Measurements from ENCODE around the gene CADM2.

CADM2 gene

DNA sequence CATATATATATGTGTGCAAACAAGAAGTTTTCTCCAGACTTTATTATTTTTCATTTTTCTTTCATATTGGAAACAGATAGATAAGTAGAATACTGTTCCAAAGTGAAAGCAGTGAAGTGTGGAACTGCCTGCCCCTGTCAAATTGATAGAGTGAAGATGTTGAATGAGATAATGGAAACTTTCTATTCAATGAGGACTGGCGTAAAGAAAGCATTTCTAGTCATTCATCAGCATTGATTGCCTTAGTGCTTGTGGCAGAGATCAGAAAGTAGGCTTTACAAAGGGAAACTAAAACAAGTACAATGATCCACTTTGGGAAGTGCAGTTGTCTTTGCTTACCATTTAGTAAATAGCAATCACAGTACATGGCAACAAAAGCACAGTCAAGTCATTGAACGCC is 300.0 kb downstream of the CADM2 start:
- Histone ChIP-seq H3K4me1 (ENCODE audit: control insufficient read depth in 5 of 5, insufficient read depth in 5 of 5, low read length in 5 of 5) (no peaks in the 10 kb centered on the region), H3K9ac (ENCODE audit: low read length in 5 of 5) (no peak overlapping the region), H3K36me3 (ENCODE audit: control insufficient read depth in 5 of 5, insufficient read depth in 5 of 5, low read length in 5 of 5) (no peaks in the 10 kb centered on the region), H3K27me3 (ENCODE audit: control insufficient read depth in 5 of 5, insufficient read depth in 4 of 5, low read length in 5 of 5) (no peaks in the 10 kb centered on the region), H3K27ac (ENCODE audit: low read depth, low read length) (no peak overlapping the region), H3K4me3 (ENCODE audit: low read depth in 1 of 5, low read length in 5 of 5) (no peak overlapping the region), H3K9me3 (ENCODE audit: control insufficient read depth in 5 of 5, low read length in 5 of 5) (no peaks in the 10 kb centered on the region)

DNA sequence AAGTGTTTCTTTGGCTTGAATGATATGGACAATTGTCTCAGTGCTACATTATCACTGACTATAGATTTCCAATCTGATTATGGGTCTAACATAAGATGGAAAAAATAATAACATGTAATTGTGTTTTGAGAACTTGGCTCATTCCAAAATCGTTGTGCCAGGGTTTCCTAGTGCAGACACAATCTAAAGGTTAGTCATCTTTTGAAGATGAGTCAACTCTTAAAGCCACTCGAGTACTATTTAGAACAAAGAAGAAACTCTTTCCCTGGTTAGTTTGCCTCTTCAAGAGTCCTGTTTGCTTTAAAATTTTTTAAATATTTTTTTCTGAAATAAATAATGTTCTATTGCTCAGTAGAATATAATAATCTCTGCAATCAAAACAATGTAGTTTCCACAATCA is 301.0 kb downstream of the CADM2 start:
- H3K9me3 ChIP-seq (ENCODE audit: control insufficient read depth in 5 of 5, low read length in 5 of 5): no peaks in the 10 kb centered on the region
- H3K4me3 ChIP-seq (ENCODE audit: low read depth in 1 of 5, low read length in 5 of 5): no peak overlapping the region
- no peak overlapping the region for H3K27ac ChIP-seq (ENCODE audit: low read depth, low read length)
- H3K27me3 ChIP-seq (ENCODE audit: control insufficient read depth in 5 of 5, insufficient read depth in 4 of 5, low read length in 5 of 5): no peaks in the 10 kb centered on the region
- no peaks in the 10 kb centered on the region for H3K4me1 ChIP-seq (ENCODE audit: control insufficient read depth in 5 of 5, insufficient read depth in 5 of 5, low read length in 5 of 5)
- no peaks in the 10 kb centered on the region for H3K36me3 ChIP-seq (ENCODE audit: control insufficient read depth in 5 of 5, insufficient read depth in 5 of 5, low read length in 5 of 5)
- no peak overlapping the region for H3K9ac ChIP-seq (ENCODE audit: low read length in 5 of 5)

DNA sequence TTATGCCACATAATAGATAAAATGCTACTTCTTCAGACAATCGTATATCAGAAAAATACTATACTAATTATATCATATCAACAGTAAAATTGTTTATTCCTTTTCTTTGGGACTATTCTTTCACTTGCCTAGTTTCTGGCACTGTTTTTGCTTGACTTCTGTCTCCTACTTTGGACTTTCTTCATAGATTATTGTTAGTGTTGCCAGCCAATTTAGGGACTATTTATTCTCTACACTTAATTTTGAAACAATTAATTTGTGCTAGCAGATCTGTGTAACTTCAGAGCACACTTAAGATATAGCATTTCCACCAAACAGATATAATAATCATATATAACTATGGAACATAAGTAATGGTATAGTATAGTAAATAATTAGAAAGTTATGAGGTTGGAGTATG is 305.6 kb downstream of the CADM2 start:
- Histone ChIP-seq H3K36me3 (ENCODE audit: control insufficient read depth in 5 of 5, insufficient read depth in 5 of 5, low read length in 5 of 5) (no peaks in the 10 kb centered on the region), H3K9me3 (ENCODE audit: control insufficient read depth in 5 of 5, low read length in 5 of 5) (no peaks in the 10 kb centered on the region), H3K27ac (ENCODE audit: low read depth, low read length) (no peak overlapping the region), H3K27me3 (ENCODE audit: control insufficient read depth in 5 of 5, insufficient read depth in 4 of 5, low read length in 5 of 5) (no peaks in the 10 kb centered on the region), H3K4me3 (ENCODE audit: low read depth in 1 of 5, low read length in 5 of 5) (no peak overlapping the region), H3K9ac (ENCODE audit: low read length in 5 of 5) (no peak overlapping the region), H3K4me1 (ENCODE audit: control insufficient read depth in 5 of 5, insufficient read depth in 5 of 5, low read length in 5 of 5) (no peaks in the 10 kb centered on the region)

DNA sequence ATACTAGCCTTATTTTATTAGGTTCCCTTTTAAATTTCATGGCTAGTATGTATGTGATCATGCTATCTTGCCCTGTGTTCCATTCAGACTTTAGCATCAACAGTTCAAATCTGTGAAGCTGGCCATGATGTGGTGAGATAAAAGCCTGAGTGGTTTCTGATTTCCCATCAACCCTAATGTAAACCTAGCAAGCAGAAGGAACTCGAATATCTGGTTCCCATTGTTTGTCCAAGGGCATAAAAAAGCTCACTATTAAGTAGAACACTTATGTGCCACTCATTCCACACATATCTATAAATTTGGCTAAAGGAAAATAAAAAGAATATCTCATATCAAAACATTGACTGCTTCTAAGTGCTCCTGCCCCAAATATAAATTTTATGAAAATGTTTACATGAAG is 311.7 kb downstream of the CADM2 start:
- H3K27me3 ChIP-seq (ENCODE audit: control insufficient read depth in 5 of 5, insufficient read depth in 4 of 5, low read length in 5 of 5): no peaks in the 10 kb centered on the region
- H3K27ac ChIP-seq (ENCODE audit: low read depth, low read length): no peak overlapping the region
- no peaks in the 10 kb centered on the region for H3K9me3 ChIP-seq (ENCODE audit: control insufficient read depth in 5 of 5, low read length in 5 of 5)
- no peaks in the 10 kb centered on the region for H3K36me3 ChIP-seq (ENCODE audit: control insufficient read depth in 5 of 5, insufficient read depth in 5 of 5, low read length in 5 of 5)
- H3K4me3 ChIP-seq (ENCODE audit: low read depth in 1 of 5, low read length in 5 of 5): no peak overlapping the region
- H3K9ac ChIP-seq (ENCODE audit: low read length in 5 of 5): no peak overlapping the region
- no peaks in the 10 kb centered on the region for H3K4me1 ChIP-seq (ENCODE audit: control insufficient read depth in 5 of 5, insufficient read depth in 5 of 5, low read length in 5 of 5)

DNA sequence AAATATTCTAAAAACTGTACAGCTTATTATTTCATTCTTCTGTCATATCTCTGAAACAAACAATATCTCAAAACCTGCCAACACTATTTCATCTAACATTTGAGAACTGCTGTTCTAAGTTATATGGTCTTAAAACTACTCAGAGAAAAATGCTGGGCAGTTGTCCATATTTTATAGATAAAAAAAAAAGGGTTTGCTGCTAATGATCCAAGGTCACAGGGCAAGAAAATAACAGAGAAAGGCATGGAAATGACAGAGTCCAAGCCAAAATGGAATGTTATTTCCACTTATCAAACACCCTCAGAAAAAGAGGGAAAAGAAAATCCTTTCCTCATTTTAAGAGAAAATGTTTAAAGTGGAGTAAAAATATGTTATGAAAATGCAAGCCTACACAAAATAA is 313.1 kb downstream of the CADM2 start:
- Histone ChIP-seq H3K27me3 (ENCODE audit: control insufficient read depth in 5 of 5, insufficient read depth in 4 of 5, low read length in 5 of 5) (no peaks in the 10 kb centered on the region), H3K27ac (ENCODE audit: low read depth, low read length) (no peak overlapping the region), H3K4me1 (ENCODE audit: control insufficient read depth in 5 of 5, insufficient read depth in 5 of 5, low read length in 5 of 5) (no peaks in the 10 kb centered on the region), H3K9me3 (ENCODE audit: control insufficient read depth in 5 of 5, low read length in 5 of 5) (no peaks in the 10 kb centered on the region), H3K9ac (ENCODE audit: low read length in 5 of 5) (no peak overlapping the region), H3K4me3 (ENCODE audit: low read depth in 1 of 5, low read length in 5 of 5) (no peak overlapping the region), H3K36me3 (ENCODE audit: control insufficient read depth in 5 of 5, insufficient read depth in 5 of 5, low read length in 5 of 5) (no peaks in the 10 kb centered on the region)

DNA sequence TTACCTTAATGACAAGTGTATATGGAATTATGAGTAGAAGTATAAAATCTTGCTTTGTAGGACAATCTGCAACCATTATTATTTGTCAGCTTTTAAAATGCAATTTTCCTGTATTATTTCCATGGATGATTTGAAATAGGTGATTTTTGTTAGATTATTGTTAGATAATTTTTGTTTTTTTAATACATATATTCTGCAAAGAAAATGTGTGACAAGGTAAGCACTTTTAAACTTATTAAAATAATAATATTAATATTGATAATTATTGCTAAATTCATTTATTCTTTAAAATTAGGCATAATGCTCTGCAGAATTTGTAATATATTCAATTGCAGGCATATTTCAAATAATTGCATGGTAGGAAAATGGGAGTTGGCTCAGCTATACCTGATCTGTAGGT is 329.5 kb downstream of the CADM2 start:
- H3K4me3 ChIP-seq (ENCODE audit: low read depth in 1 of 5, low read length in 5 of 5): no peak overlapping the region
- H3K9me3 ChIP-seq (ENCODE audit: control insufficient read depth in 5 of 5, low read length in 5 of 5): no peaks in the 10 kb centered on the region
- no peaks in the 10 kb centered on the region for H3K4me1 ChIP-seq (ENCODE audit: control insufficient read depth in 5 of 5, insufficient read depth in 5 of 5, low read length in 5 of 5)
- H3K9ac ChIP-seq (ENCODE audit: low read length in 5 of 5): no peak overlapping the region
- no peak overlapping the region for H3K27ac ChIP-seq (ENCODE audit: low read depth, low read length)
- H3K36me3 ChIP-seq (ENCODE audit: control insufficient read depth in 5 of 5, insufficient read depth in 5 of 5, low read length in 5 of 5): no peaks in the 10 kb centered on the region
- no peaks in the 10 kb centered on the region for H3K27me3 ChIP-seq (ENCODE audit: control insufficient read depth in 5 of 5, insufficient read depth in 4 of 5, low read length in 5 of 5)

DNA sequence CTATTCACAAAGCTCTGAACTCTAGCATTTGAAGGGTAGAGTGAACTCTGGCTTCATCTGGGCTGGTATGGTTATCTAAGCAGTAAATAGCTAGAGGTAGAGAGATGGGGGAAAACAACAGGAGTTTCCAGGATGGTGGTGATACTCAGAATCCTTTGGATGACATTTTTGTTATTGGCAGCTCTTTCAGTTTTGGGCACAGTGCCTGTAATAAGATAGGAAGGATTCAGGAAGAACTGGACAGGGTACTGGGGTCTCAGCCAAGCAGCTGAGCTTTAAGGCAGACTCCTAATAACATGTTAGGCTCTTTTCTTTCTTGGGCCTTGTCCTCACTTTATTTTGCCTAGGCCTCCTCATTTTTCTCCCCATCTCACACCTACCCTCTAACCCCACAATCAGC is 338.5 kb downstream of the CADM2 start:
- Histone ChIP-seq H3K4me1 (ENCODE audit: control insufficient read depth in 5 of 5, insufficient read depth in 5 of 5, low read length in 5 of 5) (no peaks in the 10 kb centered on the region), H3K9me3 (ENCODE audit: control insufficient read depth in 5 of 5, low read length in 5 of 5) (no peaks in the 10 kb centered on the region), H3K9ac (ENCODE audit: low read length in 5 of 5) (no peak overlapping the region), H3K4me3 (ENCODE audit: low read depth in 1 of 5, low read length in 5 of 5) (no peak overlapping the region), H3K27ac (ENCODE audit: low read depth, low read length) (no peak overlapping the region), H3K36me3 (ENCODE audit: control insufficient read depth in 5 of 5, insufficient read depth in 5 of 5, low read length in 5 of 5) (no peaks in the 10 kb centered on the region), H3K27me3 (ENCODE audit: control insufficient read depth in 5 of 5, insufficient read depth in 4 of 5, low read length in 5 of 5) (no peaks in the 10 kb centered on the region)

DNA sequence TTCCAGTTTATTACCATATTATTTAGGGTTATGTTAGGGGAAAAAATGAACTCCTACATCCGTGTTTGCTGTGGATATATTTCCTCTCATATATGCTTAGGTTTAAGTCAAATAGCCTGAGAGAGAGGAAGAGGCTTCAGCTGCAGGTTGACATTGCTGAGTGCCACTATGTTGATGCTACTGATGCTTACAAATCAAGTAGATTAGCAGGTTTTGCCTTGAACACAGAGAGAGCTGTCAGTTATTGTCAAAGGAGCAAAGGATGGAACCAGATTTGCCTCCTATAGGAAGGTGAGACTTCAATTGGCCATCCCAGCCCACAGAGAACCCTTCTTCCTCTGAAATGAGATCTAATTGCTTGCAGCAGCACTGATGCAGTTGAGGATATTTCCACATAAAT is 339.2 kb downstream of the CADM2 start:
- Histone ChIP-seq H3K27me3 (ENCODE audit: control insufficient read depth in 5 of 5, insufficient read depth in 4 of 5, low read length in 5 of 5) (peaks cover 0 to 2% (median 0%) of the 10 kb centered on the region in 5 donors), H3K27ac (ENCODE audit: low read depth, low read length) (no peak overlapping the region), H3K9me3 (ENCODE audit: control insufficient read depth in 5 of 5, low read length in 5 of 5) (no peaks in the 10 kb centered on the region), H3K4me3 (ENCODE audit: low read depth in 1 of 5, low read length in 5 of 5) (no peak overlapping the region), H3K36me3 (ENCODE audit: control insufficient read depth in 5 of 5, insufficient read depth in 5 of 5, low read length in 5 of 5) (no peaks in the 10 kb centered on the region), H3K4me1 (ENCODE audit: control insufficient read depth in 5 of 5, insufficient read depth in 5 of 5, low read length in 5 of 5) (no peaks in the 10 kb centered on the region), H3K9ac (ENCODE audit: low read length in 5 of 5) (no peak overlapping the region)

DNA sequence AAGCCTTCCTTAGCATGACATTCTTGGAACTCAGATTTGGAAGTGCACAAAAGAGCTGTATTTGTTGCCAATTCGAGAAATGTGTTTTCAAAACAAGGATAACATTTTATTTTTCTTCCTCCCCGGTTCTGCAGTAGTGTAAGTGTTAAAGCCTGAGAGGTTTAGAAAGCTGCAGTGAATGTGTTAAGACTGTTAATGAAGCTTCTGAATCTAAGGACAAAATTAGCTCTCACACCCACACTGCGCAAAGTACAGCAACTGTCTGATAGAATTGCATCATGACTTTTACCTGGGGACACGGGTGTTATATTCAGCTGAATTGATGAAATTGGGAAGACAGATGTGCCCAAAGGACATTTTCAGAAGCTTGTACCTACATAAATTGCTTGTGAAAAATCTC is 344.4 kb downstream of the CADM2 start:
- H3K27me3 ChIP-seq (ENCODE audit: control insufficient read depth in 5 of 5, insufficient read depth in 4 of 5, low read length in 5 of 5): peaks cover 0 to 2% (median 0%) of the 10 kb centered on the region in 5 donors
- H3K9ac ChIP-seq (ENCODE audit: low read length in 5 of 5): no peak overlapping the region
- H3K4me3 ChIP-seq (ENCODE audit: low read depth in 1 of 5, low read length in 5 of 5): no peak overlapping the region
- H3K4me1 ChIP-seq (ENCODE audit: control insufficient read depth in 5 of 5, insufficient read depth in 5 of 5, low read length in 5 of 5): no peaks in the 10 kb centered on the region
- no peaks in the 10 kb centered on the region for H3K36me3 ChIP-seq (ENCODE audit: control insufficient read depth in 5 of 5, insufficient read depth in 5 of 5, low read length in 5 of 5)
- H3K27ac ChIP-seq (ENCODE audit: low read depth, low read length): no peak overlapping the region
- no peaks in the 10 kb centered on the region for H3K9me3 ChIP-seq (ENCODE audit: control insufficient read depth in 5 of 5, low read length in 5 of 5)

DNA sequence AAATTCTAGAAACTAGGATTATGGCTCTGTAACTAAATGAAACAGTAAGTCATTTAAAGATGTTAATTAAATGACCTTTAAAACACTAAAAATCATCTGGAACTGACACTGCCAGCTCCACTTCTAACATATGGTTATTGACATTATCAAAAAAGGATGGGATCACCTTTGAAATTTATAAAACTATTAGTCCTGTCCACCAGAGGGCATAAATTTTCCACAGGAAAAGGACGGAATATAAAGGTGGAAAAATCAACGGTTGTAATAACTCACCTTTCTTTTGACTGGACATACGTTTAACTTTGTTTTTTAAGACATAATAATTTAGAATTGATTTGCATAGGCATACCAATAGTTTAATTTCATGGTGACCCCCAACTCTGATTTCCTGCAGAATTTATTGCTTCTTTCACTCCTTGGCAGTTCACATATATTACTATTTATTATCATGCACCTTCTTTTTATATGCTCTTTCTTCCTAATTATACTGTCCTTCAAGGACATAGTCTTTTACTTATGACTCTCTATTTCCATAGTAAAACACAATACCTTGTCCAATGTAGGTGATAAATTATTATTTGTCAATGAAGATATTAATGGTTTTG is 345.7 kb downstream of the CADM2 start:
- no peak overlapping the region for H3K9ac ChIP-seq (ENCODE audit: low read length in 5 of 5)
- H3K9me3 ChIP-seq (ENCODE audit: control insufficient read depth in 5 of 5, low read length in 5 of 5): no peaks in the 10 kb centered on the region
- no peaks in the 10 kb centered on the region for H3K36me3 ChIP-seq (ENCODE audit: control insufficient read depth in 5 of 5, insufficient read depth in 5 of 5, low read length in 5 of 5)
- no peak overlapping the region for H3K27ac ChIP-seq (ENCODE audit: low read depth, low read length)
- H3K27me3 ChIP-seq (ENCODE audit: control insufficient read depth in 5 of 5, insufficient read depth in 4 of 5, low read length in 5 of 5): peaks cover 0 to 2% (median 0%) of the 10 kb centered on the region in 5 donors
- peaks cover 0 to 6% (median 0%) of the 10 kb centered on the region in 5 donors for H3K4me1 ChIP-seq (ENCODE audit: control insufficient read depth in 5 of 5, insufficient read depth in 5 of 5, low read length in 5 of 5)
- H3K4me3 ChIP-seq (ENCODE audit: low read depth in 1 of 5, low read length in 5 of 5): no peak overlapping the region

DNA sequence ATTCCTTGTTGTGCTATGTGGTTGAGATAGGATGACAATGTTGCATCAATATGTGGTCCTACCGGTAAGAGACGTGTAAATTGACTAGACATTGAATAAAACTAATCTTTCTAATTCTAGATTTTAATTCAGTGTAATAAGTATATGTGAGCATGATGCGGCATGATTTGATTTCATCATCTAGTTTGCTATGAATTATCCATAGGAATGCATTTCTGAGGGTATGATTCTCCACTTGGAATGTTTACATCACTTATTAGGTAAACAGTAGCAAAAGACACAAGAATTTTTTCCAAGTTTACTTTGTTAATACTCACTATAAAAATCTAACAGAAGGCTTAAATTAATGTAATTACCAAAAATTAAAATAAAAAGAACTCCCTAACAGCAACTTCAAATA is 353.5 kb downstream of the CADM2 start:
- H3K9ac ChIP-seq (ENCODE audit: low read length in 5 of 5): no peak overlapping the region
- H3K9me3 ChIP-seq (ENCODE audit: control insufficient read depth in 5 of 5, low read length in 5 of 5): no peaks in the 10 kb centered on the region
- H3K4me1 ChIP-seq (ENCODE audit: control insufficient read depth in 5 of 5, insufficient read depth in 5 of 5, low read length in 5 of 5): peaks cover 0 to 10% (median 0%) of the 10 kb centered on the region in 5 donors
- no peaks in the 10 kb centered on the region for H3K27me3 ChIP-seq (ENCODE audit: control insufficient read depth in 5 of 5, insufficient read depth in 4 of 5, low read length in 5 of 5)
- no peak overlapping the region for H3K27ac ChIP-seq (ENCODE audit: low read depth, low read length)
- no peaks in the 10 kb centered on the region for H3K36me3 ChIP-seq (ENCODE audit: control insufficient read depth in 5 of 5, insufficient read depth in 5 of 5, low read length in 5 of 5)
- H3K4me3 ChIP-seq (ENCODE audit: low read depth in 1 of 5, low read length in 5 of 5): no peak overlapping the region

Measured in subcutaneous abdominal adipose tissue (tissue), 5 donors.